Bladder microvascular endothelial cell (primary cell): ENCODE data around the gene HCN1. TPM values are rescaled to one million over a fixed set of nuclear protein-coding genes. Genes with fewer than 3 reads are reported as not detected.

Source experiments
- total RNA-seq: library from RNA; depleted of rRNA; stranded (reverse); fragments of >200 nt; gene quantifications from 2 replicates; pipeline ENCODE4 v1.2.3, GENCODE V29; 2014

Gene HCN1
- total RNA-seq = not detected in 2 replicates

DNA sequence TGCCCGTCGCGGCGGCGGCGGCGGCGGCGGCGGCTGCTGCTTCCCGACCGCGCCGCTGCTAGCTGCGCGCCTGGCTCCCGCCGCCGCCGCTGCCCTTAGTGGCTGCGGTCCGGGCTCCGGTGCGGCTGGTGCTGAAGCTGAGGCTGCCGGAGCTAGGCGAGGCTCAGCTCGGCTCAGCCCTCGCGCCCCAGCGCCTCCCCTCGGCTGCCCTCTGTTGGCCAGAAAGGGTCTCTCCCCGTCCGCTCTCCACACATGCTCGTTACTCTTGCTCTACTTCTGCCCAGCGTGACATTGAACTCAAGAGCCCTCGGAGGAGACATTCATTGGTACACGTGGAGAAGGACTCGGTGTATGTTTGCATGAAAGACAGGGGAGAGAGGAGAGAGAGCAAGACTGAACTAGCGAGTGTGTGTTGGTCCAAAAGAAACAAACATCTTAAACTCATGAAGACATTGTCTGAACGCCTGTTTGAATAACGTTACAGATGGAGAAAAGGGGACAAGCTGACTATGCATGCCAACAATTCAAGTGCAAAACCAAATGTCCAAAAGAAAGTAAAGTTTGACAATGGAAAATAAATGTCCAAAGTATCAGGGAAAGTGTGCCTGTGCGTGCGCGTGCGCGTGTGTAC, at the start of gene HCN1:
TSS of gene HCN1 (minus strand) at position 175 of the 631 bp plus-strand sequence.

